ENCODE data around the gene RSPH1. TPM values are rescaled to one million over a fixed set of nuclear protein-coding genes. Genes with fewer than 3 reads are reported as not detected.

Gene RSPH1
- total and polyA plus RNA-seq, 4 donors = 3.7 to 37.5 (median 19.5) TPM

DNA sequence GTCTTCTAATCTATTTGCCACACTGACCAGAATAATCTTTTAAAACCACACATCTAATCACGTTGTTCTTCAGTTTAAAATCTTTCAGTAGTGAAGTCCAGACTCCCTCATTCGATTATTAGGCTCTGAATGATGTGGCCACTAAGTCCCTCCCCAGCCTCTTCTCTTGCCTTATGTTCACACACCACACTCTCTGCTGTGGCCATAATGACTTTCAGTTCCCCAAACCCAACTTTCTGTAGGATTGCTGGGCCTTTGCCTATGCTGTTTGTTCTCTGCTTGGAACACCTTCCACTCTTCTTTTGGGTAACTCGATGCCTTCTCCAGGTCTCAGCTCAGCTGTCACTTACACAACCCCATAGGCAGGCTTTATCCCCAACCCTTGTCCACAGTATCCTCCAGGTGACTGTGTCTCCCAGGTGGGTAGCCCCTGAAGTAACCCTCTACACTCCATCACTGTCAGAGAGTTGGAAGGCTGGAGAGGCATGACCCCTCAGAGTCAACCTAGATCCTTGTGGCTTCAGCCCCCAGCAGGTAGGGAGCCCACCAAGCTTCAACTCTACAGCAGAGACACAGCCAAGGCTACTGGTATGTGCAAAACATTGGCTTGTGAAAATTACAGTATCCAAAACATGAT, 9.2 kb upstream of the RSPH1 start:
- Histone ChIP-seq H3K27ac (ENCODE audit: low read depth, low read length) (no peak overlapping the region), H3K36me3 (ENCODE audit: control insufficient read depth, insufficient read depth, low read length) (no peaks in the 10 kb centered on the region), H3K4me3 (ENCODE audit: low read depth, low read length) (no peak overlapping the region), H3K27me3 (ENCODE audit: control insufficient read depth, insufficient read depth, low read length) (no peaks in the 10 kb centered on the region), H3K9me3 (ENCODE audit: control insufficient read depth, insufficient read depth, low read length) (no peaks in the 10 kb centered on the region), H3K4me1 (ENCODE audit: control insufficient read depth, insufficient read depth, low read length) (peaks cover 3% of the 10 kb centered on the region)
- WGBS (ENCODE audit: insufficient coverage) = 88% methylated on average over 3 of the region's 3 CpGs
- no peak for DNase-seq (ENCODE audit: low read depth in 4 of 6, low spot score in 6 of 6)

DNA sequence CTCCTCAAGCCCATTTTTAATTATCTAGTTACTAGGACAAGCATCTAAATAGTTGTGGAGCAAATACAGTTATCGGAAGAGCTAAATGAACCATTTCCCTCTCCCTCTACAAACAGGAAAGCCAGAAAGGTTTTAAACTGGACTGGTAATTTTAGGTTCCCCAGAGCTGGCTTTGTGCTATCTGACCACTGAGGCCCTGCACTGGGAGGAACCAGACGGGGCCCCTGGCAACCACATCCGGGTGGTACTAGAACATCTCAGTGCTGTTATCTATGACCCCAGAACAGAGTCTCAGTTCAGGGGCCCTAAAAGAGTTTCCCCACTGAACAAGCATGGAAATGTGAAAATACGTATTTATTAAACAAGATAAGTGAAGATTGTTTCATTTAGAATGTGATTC, 7.7 kb upstream of the RSPH1 start:
- no peak for DNase-seq (ENCODE audit: low read depth in 4 of 6, low spot score in 6 of 6)
- H3K27me3 ChIP-seq (ENCODE audit: control insufficient read depth, insufficient read depth, low read length) = no peaks in the 10 kb centered on the region
- H3K4me3 ChIP-seq (ENCODE audit: low read depth, low read length) = no peak overlapping the region
- no peak overlapping the region for H3K27ac ChIP-seq (ENCODE audit: low read depth, low read length)
- WGBS (ENCODE audit: insufficient coverage) = 87% methylated on average over 2 of the region's 4 CpGs
- no peaks in the 10 kb centered on the region for H3K36me3 ChIP-seq (ENCODE audit: control insufficient read depth, insufficient read depth, low read length)
- H3K4me1 ChIP-seq (ENCODE audit: control insufficient read depth, insufficient read depth, low read length) = peaks cover 10% of the 10 kb centered on the region
- H3K9me3 ChIP-seq (ENCODE audit: control insufficient read depth, insufficient read depth, low read length) = no peaks in the 10 kb centered on the region

DNA sequence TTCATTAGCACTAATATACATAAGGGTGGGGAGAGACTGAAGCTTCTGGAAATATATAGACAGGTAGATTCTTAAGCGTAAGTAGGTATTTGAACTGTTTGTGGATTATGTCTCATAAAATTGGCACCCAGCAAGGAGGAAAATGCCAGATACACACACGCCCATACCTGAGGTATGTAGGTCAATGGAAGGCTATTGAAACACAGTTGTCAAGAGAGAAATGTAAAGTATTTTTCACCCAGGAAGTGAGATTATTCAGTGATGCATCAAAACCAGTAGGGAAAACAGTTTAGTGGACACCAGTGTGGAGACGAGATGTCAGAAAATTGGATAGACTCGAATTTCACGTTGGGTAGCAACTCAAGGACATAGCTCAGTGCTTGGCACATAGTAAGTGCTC, 4.7 kb upstream of the RSPH1 start:
- Histone ChIP-seq H3K4me3 (ENCODE audit: low read depth, low read length) (no peak overlapping the region), H3K9me3 (ENCODE audit: control insufficient read depth, insufficient read depth, low read length) (no peaks in the 10 kb centered on the region), H3K27ac (ENCODE audit: low read depth, low read length) (no peak overlapping the region), H3K4me1 (ENCODE audit: control insufficient read depth, insufficient read depth, low read length) (peaks cover 19% of the 10 kb centered on the region), H3K36me3 (ENCODE audit: control insufficient read depth, insufficient read depth, low read length) (no peaks in the 10 kb centered on the region), H3K27me3 (ENCODE audit: control insufficient read depth, insufficient read depth, low read length) (no peaks in the 10 kb centered on the region)
- WGBS (ENCODE audit: insufficient coverage) = 95% methylated on average over 3 of the region's 5 CpGs
- DNase-seq (ENCODE audit: low read depth in 4 of 6, low spot score in 6 of 6) = no peak

DNA sequence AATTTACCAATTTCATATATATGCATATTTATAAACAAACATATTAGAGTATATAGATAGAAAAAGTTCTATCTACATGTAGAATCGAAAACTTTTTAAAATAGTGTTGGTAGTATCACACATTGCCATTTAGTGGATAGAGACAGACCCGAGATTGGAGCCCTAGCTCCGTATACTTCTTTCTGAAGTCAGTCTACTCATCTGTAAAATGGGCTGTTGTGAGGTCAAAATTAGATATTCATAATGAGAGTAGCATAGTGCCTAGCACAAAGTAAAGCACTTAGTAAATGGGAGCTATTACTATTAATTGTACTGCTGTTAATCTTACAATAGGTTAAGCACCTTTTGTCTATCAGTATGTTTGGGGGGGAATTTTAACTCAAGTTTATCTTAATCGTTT, 4.2 kb upstream of the RSPH1 start:
- no peak for DNase-seq (ENCODE audit: low read depth in 4 of 6, low spot score in 6 of 6)
- no CpG with 5 or more reads among the region's 4 CpGs for WGBS (ENCODE audit: insufficient coverage)
- Histone ChIP-seq H3K36me3 (ENCODE audit: control insufficient read depth, insufficient read depth, low read length) (no peaks in the 10 kb centered on the region), H3K27ac (ENCODE audit: low read depth, low read length) (no peak overlapping the region), H3K4me1 (ENCODE audit: control insufficient read depth, insufficient read depth, low read length) (peaks cover 24% of the 10 kb centered on the region), H3K27me3 (ENCODE audit: control insufficient read depth, insufficient read depth, low read length) (no peaks in the 10 kb centered on the region), H3K9me3 (ENCODE audit: control insufficient read depth, insufficient read depth, low read length) (no peaks in the 10 kb centered on the region), H3K4me3 (ENCODE audit: low read depth, low read length) (no peak overlapping the region)

DNA sequence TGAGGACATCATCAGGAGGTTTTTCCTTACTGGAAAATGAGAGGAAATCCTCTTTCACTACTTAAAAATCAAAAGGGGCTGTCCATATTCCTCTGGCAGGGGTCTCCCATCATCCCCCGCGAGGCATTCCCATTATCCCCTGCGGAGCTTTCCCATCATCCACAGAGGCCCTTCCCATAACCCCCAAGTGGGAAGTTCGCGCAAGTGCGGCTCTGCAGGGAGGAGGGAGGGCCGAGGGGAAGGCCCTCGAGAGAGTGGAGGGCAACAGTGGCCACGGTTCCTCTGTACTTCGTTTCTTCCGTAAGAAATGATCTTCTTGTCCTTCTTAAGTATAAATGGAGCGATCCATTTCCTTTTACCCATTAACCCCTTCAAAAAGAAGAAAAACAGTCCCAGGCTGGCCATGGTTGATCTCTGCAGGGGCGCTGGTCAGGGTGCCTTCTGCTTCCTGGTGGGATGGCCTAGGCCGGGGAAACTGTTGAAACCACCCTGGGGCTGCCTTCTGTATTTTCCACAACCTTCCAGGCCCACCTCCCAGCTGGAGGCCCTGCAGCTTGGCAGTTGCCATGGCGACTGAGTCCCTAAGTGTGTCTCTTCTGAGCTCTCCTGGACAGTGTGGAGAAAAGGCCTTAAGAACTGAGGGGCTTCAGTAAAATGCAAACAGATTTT, 3.6 kb upstream of the RSPH1 start:
- H3K9me3 ChIP-seq (ENCODE audit: control insufficient read depth, insufficient read depth, low read length) = no peaks in the 10 kb centered on the region
- WGBS (ENCODE audit: insufficient coverage) = 48% methylated on average over 4 of the region's 15 CpGs
- no peaks in the 10 kb centered on the region for H3K27me3 ChIP-seq (ENCODE audit: control insufficient read depth, insufficient read depth, low read length)
- no peak overlapping the region for H3K27ac ChIP-seq (ENCODE audit: low read depth, low read length)
- no peak overlapping the region for H3K4me3 ChIP-seq (ENCODE audit: low read depth, low read length)
- H3K4me1 ChIP-seq (ENCODE audit: control insufficient read depth, insufficient read depth, low read length) = peaks cover 28% of the 10 kb centered on the region
- peak in 3 of 6 donors; percentile 42 to 83 (median 60) for DNase-seq (ENCODE audit: low read depth in 4 of 6, low spot score in 6 of 6)
- no peaks in the 10 kb centered on the region for H3K36me3 ChIP-seq (ENCODE audit: control insufficient read depth, insufficient read depth, low read length)

DNA sequence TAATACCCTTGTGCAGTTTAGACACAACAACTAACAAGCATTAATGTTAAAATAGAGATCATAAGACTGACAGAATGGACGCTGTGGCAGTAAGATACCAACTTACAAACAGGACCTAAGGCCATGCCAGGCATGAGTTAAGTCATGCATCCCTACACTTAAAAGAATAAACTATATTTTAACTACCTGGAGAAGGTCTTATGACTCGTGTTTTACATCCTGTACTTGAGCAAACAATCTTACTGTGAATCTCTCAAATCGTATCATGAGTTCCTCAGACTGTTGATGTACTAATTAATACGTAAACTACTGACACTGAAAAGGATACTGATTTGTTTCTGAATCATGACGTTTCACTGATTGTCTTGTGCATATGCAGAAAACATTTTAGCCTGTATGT, 2.0 kb upstream of the RSPH1 start:
- 88% methylated on average over 3 of the region's 5 CpGs for WGBS (ENCODE audit: insufficient coverage)
- Histone ChIP-seq H3K4me1 (ENCODE audit: control insufficient read depth, insufficient read depth, low read length) (peaks cover 28% of the 10 kb centered on the region), H3K36me3 (ENCODE audit: control insufficient read depth, insufficient read depth, low read length) (no peaks in the 10 kb centered on the region), H3K4me3 (ENCODE audit: low read depth, low read length) (no peak overlapping the region), H3K27me3 (ENCODE audit: control insufficient read depth, insufficient read depth, low read length) (no peaks in the 10 kb centered on the region), H3K9me3 (ENCODE audit: control insufficient read depth, insufficient read depth, low read length) (no peaks in the 10 kb centered on the region), H3K27ac (ENCODE audit: low read depth, low read length) (no peak overlapping the region)
- no peak for DNase-seq (ENCODE audit: low read depth in 4 of 6, low spot score in 6 of 6)

DNA sequence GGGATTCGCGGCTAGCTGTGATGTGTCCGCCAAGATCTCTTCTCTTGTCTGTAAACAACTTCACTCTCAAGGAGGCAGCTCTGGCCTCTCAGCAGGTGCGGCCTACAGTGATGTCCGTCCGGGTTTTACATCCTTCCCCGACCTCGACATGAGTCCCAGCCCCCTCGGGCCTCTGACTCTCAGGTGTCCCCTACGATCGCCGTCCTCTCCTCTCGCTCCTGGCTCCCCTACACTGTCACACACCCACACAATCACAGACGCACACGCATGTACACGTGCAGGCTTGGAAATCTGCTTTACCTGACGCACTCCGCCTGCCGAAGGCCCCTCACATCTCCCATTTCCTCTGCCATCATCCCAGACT, 797 bp upstream of the RSPH1 start:
- DNase-seq (ENCODE audit: low read depth in 4 of 6, low spot score in 6 of 6) = peak in 1 of 6 donors; percentile 60
- 5% methylated on average over 16 of the region's 19 CpGs for WGBS (ENCODE audit: insufficient coverage)
- no peaks in the 10 kb centered on the region for H3K9me3 ChIP-seq (ENCODE audit: control insufficient read depth, insufficient read depth, low read length)
- H3K4me3 ChIP-seq (ENCODE audit: low read depth, low read length) = peak overlapping the region; percentile 84
- no peaks in the 10 kb centered on the region for H3K36me3 ChIP-seq (ENCODE audit: control insufficient read depth, insufficient read depth, low read length)
- H3K4me1 ChIP-seq (ENCODE audit: control insufficient read depth, insufficient read depth, low read length) = peaks cover 28% of the 10 kb centered on the region
- peak overlapping the region; percentile 78 for H3K27ac ChIP-seq (ENCODE audit: low read depth, low read length)
- no peaks in the 10 kb centered on the region for H3K27me3 ChIP-seq (ENCODE audit: control insufficient read depth, insufficient read depth, low read length)

DNA sequence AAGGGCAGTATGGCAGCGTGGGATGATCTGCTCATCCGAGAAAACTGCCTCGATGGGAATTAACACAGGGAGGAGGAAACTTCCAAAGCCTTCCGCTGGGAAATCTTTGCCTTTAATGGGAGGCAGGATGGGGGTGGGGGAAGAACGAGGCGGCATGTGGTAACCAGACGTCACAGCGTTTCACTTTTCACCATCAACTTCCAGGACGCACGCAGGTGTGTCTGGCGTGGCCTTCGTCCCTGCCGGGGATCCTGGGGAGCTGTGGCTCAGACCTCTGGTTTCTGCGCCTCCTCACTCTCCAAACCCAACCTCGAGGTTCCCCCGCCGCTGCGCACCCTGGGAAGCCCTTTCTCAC, 282 bp downstream of the RSPH1 start:
- Histone ChIP-seq H3K36me3 (ENCODE audit: control insufficient read depth, insufficient read depth, low read length) (no peaks in the 10 kb centered on the region), H3K27ac (ENCODE audit: low read depth, low read length) (peak overlapping the region; percentile 78), H3K4me3 (ENCODE audit: low read depth, low read length) (peak overlapping the region; percentile 84), H3K4me1 (ENCODE audit: control insufficient read depth, insufficient read depth, low read length) (peaks cover 28% of the 10 kb centered on the region), H3K27me3 (ENCODE audit: control insufficient read depth, insufficient read depth, low read length) (no peaks in the 10 kb centered on the region), H3K9me3 (ENCODE audit: control insufficient read depth, insufficient read depth, low read length) (no peaks in the 10 kb centered on the region)
- under 1% methylated on average over 15 of the region's 18 CpGs for WGBS (ENCODE audit: insufficient coverage)
- DNase-seq (ENCODE audit: low read depth in 4 of 6, low spot score in 6 of 6) = peak in 2 of 6 donors; percentile 59 to 71

DNA sequence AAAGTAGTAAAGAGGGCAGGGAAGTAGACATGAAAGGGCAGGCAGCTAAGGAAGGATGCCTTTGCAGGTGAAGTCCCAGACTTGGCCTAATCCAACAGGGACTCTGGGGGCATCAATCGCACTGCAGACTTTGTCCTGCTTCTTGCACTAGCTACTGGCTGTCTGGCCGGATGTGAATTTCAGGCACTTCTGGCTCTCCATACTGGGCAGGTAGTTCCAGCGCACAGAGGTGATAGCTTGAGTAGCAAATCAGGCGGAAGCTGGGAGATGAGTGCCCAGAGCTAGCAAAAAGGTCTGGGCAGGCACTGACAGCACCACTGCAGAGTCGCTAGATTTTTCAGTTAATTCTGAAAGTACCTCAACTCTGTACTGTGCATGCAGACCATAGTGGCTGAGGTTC, 997 bp downstream of the RSPH1 start:
- no peak overlapping the region for H3K27ac ChIP-seq (ENCODE audit: low read depth, low read length)
- no peak for DNase-seq (ENCODE audit: low read depth in 4 of 6, low spot score in 6 of 6)
- peaks cover 28% of the 10 kb centered on the region for H3K4me1 ChIP-seq (ENCODE audit: control insufficient read depth, insufficient read depth, low read length)
- 91% methylated on average over 4 of the region's 5 CpGs for WGBS (ENCODE audit: insufficient coverage)
- H3K4me3 ChIP-seq (ENCODE audit: low read depth, low read length) = no peak overlapping the region
- H3K36me3 ChIP-seq (ENCODE audit: control insufficient read depth, insufficient read depth, low read length) = no peaks in the 10 kb centered on the region
- H3K27me3 ChIP-seq (ENCODE audit: control insufficient read depth, insufficient read depth, low read length) = no peaks in the 10 kb centered on the region
- H3K9me3 ChIP-seq (ENCODE audit: control insufficient read depth, insufficient read depth, low read length) = no peaks in the 10 kb centered on the region

Data from spinal cord (tissue), 10 donors.